HUES48 (cell line): Measurements from ENCODE around the gene HOXA7.

Experiments
- H3K27ac ChIP-seq: one replicate; pipeline ENCODE4 v1.7.0; 2013; ENCODE audit warnings: low read depth, low read length, inconsistent platforms
- H3K27me3 ChIP-seq: 2 replicates; pipeline ENCODE4 v1.6.1; 2013; ENCODE audit warnings: mild to moderate bottlenecking, low read length; ENCODE audit not compliant: control insufficient read depth, insufficient read depth
- H3K36me3 ChIP-seq: 2 replicates; pipeline ENCODE4 v1.6.1; 2013; ENCODE audit warnings: low read length; ENCODE audit not compliant: control insufficient read depth, insufficient read depth
- H3K4me1 ChIP-seq: 2 replicates; pipeline ENCODE4 v1.6.1; 2013; ENCODE audit warnings: mild to moderate bottlenecking, low read length; ENCODE audit not compliant: control insufficient read depth, insufficient read depth
- H3K4me3 ChIP-seq: 2 replicates; pipeline ENCODE4 v1.5.1; 2013; ENCODE audit warnings: mild to moderate bottlenecking, low read depth, low read length
- H3K9ac ChIP-seq: 2 replicates; pipeline ENCODE4 v1.6.1; 2013; ENCODE audit warnings: mild to moderate bottlenecking, low read depth, low read length, moderate library complexity
- H3K9me3 ChIP-seq: 2 replicates; pipeline ENCODE4 v1.6.1; 2013; ENCODE audit warnings: low read length; ENCODE audit not compliant: control insufficient read depth, insufficient read depth

HOXA7 gene

DNA sequence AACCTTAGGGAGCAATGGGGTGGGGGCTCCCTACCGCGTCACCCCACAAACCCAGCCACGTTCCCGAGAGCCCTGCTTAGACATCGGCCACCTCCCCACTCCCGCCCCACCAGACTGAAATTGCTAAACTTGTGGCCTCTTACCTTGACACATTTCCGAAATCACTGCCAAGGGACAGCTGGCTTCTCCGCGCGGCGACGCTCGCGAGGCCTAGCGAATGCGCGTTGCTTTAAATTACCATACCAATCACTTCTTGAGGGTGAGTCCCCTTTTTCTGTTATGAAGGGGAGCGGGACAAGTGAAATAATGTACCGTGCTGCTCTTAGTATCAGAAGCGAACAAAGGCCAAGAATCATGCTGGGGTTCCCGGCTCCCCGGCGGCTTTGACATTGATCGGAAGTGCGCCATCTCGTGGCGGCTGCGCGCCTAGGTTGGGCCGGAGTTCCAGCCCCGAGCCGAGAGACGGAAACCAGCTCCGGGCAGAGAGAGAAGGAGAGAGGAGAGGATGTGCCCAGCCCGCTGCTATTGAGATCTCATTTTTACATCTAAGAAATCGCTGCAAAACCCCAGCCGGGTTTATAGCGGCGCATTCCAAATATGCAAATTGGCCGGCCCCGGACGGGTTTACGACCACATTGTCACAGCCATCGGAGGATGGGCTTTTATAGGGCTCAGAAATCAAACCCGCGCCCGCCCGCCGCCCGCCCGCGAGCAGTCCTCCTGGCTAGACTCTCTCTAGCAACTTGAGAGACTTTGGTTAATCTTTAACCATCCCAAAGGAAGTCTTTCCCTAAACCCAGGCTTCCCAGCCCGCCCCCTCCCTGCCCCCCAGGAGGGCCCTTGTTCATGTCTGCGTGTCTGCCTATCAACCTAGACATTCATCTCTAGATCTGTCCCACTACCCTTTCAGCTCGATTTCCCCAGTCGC lies 23.3 kb upstream of the HOXA7 start:
- Histone ChIP-seq H3K27ac (no peak overlapping the region), H3K9ac (no peak overlapping the region), H3K4me3 (no peak overlapping the region), H3K27me3 (peaks cover 100% of the 10 kb centered on the region), H3K9me3 (no peaks in the 10 kb centered on the region), H3K4me1 (peaks cover 3% of the 10 kb centered on the region; the same call in 1 of the 2 replicates), H3K36me3 (no peaks in the 10 kb centered on the region)

GRCh38 chr7:27179030-27179429 lies 22.6 kb upstream of the HOXA7 start:
- Histone ChIP-seq H3K4me3 (no peak overlapping the region), H3K4me1 (peaks cover 3% of the 10 kb centered on the region; the same call in 1 of the 2 replicates), H3K36me3 (no peaks in the 10 kb centered on the region), H3K9ac (no peak overlapping the region), H3K27me3 (peaks cover 100% of the 10 kb centered on the region), H3K9me3 (no peaks in the 10 kb centered on the region), H3K27ac (no peak overlapping the region)

GRCh38 chr7:27178366-27178765 lies 21.9 kb upstream of the HOXA7 start:
- no peaks in the 10 kb centered on the region for H3K9me3 ChIP-seq
- peaks cover 100% of the 10 kb centered on the region for H3K27me3 ChIP-seq
- H3K4me3 ChIP-seq = no peak overlapping the region
- no peaks in the 10 kb centered on the region for H3K36me3 ChIP-seq
- H3K27ac ChIP-seq = no peak overlapping the region
- peaks cover 3% of the 10 kb centered on the region; the same call in 1 of the 2 replicates for H3K4me1 ChIP-seq
- no peak overlapping the region for H3K9ac ChIP-seq

- Histone ChIP-seq H3K27ac (no peak overlapping the region), H3K36me3 (no peaks in the 10 kb centered on the region), H3K4me1 (peaks cover 2% of the 10 kb centered on the region; the same call in 1 of the 2 replicates), H3K4me3 (no peak overlapping the region), H3K9me3 (no peaks in the 10 kb centered on the region), H3K9ac (no peak overlapping the region), H3K27me3 (peaks cover 100% of the 10 kb centered on the region)
These were observed 21.4 kb upstream of the HOXA7 start for GRCh38 chr7:27177795-27178320.

DNA sequence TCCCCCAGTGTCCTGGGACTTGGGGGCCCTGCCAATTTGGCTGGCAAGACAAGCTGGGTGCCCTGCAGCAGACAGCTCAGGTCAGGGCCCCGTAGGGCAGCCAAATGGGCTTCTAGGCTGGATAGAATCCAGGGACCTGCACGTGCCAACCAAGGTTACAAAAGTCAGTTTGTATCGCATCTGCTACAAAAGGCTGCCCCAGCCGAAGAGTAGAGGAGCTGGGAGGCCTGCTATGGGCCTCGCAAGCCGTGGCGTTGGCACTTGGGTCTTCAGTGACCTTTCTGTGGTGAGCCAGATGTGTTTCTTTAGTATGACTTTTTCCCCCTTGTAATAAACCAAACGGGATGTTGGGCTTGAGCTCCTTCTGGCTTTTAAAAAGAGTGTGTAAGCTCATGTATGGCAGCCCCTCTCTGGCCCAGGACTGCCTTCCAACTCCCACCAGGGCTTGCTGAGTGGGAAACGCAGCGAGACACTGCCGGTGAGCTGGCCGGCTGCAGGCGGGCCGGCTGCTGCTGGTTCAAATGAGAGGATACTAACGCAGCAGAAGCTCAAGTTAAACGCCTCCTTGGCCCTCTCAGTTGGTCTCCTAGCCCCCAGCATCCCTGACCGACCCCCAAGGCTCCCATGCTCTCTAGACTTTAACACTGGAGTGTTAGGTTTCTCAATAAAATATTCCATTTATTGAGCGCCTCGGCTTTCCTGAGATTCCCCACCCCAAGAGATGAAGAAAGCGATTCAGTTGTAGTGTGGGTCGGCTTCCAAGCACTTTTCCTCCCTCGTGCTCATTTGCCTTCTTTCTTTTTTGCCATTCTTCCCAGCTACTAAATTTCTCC lies 20.7 kb upstream of the HOXA7 start:
- H3K4me3 ChIP-seq = no peak overlapping the region

DNA sequence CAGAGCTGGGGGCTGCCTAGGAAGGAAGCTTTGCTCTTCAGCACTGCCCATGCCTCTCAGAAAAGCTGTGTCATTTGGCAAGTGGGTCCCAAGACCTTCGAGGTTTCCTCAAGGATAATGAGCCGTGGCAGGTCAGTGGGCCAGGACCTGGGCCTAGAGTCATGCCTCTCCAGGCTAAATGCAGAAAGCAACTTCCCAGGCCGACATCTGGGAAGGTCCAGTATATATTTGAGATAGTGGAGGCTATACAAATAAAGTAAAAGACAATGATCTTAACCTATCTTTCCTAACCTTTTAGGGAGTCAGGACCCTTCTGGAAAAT lies 20.0 kb upstream of the HOXA7 start:
- Histone ChIP-seq H3K9ac (no peak overlapping the region), H3K4me3 (no peak overlapping the region), H3K27ac (no peak overlapping the region), H3K4me1 (no peaks in the 10 kb centered on the region), H3K36me3 (no peaks in the 10 kb centered on the region), H3K27me3 (peaks cover 100% of the 10 kb centered on the region), H3K9me3 (no peaks in the 10 kb centered on the region)

More for the DNA sequence above, 20.7 kb upstream of the HOXA7 start:
- H3K9me3 ChIP-seq = no peaks in the 10 kb centered on the region
- H3K36me3 ChIP-seq = no peaks in the 10 kb centered on the region
- peaks cover 100% of the 10 kb centered on the region for H3K27me3 ChIP-seq
- no peaks in the 10 kb centered on the region for H3K4me1 ChIP-seq
- H3K9ac ChIP-seq = no peak overlapping the region
- no peak overlapping the region for H3K27ac ChIP-seq

- H3K4me3 ChIP-seq = no peak overlapping the region
- H3K4me1 ChIP-seq = no peaks in the 10 kb centered on the region
- H3K27ac ChIP-seq = no peak overlapping the region
- peaks cover 100% of the 10 kb centered on the region for H3K27me3 ChIP-seq
- H3K9ac ChIP-seq = no peak overlapping the region
- no peaks in the 10 kb centered on the region for H3K9me3 ChIP-seq
- no peaks in the 10 kb centered on the region for H3K36me3 ChIP-seq
These were observed 19.4 kb upstream of the HOXA7 start for GRCh38 chr7:27175626-27176523.

GRCh38 chr7:27174874-27175625 lies 18.6 kb upstream of the HOXA7 start:
- Histone ChIP-seq H3K4me1 (no peaks in the 10 kb centered on the region), H3K9ac (no peak overlapping the region), H3K27ac (no peak overlapping the region), H3K9me3 (no peaks in the 10 kb centered on the region), H3K4me3 (no peak overlapping the region), H3K36me3 (no peaks in the 10 kb centered on the region), H3K27me3 (peaks cover 100% of the 10 kb centered on the region)

DNA sequence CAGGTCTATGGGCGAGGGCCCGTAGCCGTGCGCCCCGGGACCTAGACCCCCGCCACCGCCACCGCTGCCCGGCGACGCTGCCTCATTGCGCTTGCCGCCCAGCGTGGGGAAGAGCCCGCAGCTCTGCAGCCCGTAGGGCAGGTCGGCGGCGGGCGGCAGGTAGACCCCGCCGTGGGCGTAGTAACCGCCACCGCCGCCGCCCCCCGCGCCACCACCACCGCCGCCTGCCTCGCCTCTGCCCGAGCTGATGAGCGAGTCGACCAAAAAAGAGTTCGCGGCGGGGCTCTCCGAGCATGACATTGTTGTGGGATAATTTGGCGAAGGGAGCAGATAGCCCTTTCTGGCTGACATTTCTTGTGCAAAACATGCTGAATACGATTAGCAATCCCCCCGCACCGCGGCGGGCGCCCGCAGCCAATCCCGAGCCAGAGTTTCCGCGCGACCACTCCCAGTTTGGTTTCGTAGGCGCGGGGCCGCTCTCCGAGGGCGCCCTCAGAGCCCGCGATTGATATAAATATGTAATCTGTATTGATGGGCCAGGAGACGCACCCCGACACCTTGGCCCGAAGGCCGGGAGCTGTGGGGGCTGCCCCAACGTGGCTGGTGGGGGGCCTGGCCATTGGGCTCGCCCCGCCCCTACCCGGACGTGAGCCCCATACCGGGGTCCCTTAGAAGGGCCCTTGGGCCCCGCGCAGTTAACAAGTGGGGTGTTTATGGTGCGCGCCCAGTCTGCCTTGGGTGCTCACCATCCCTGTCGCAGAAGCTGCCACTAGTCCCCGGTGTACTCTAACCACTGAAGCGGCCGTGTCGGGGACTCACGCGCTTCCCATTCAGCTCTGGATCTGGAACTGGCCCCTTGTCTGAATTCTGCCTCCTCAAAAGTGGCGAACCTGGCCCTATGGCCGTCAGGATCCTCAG lies 17.7 kb upstream of the HOXA7 start, which contains the start of gene HOXA10:
Gene HOXA10 (minus strand): TSS at position 365 of the 918 bp plus-strand sequence. CDS start 14 bp downstream, at position 351.
- Histone ChIP-seq H3K27me3 (peaks cover 100% of the 10 kb centered on the region), H3K27ac (no peak within 1 kb of the TSS), H3K9ac (no peak within 1 kb of the TSS)

More for the DNA sequence above, 17.7 kb upstream of the HOXA7 start, which contains the start of gene HOXA10:
- Histone ChIP-seq H3K9me3 (no peaks in the 10 kb centered on the region), H3K36me3 (no peaks in the 10 kb centered on the region), H3K4me1 (no peaks in the 10 kb centered on the region), H3K4me3 (no peak within 1 kb of the TSS)
